Activated CD4-positive, alpha-beta T cell treated with anti-CD3 and anti-CD28 coated beads for 24 hours (primary cell): ENCODE measurements around the gene MED13L.

Experiments used
- DNase-seq, 2 donors: peaks; one replicate each; pipeline ENCODE4 v3.0.0-alpha.2; 2020; ENCODE audit warnings: low read depth in 2 of 2

The MED13L gene

GRCh38 chr12:115973968-115974724 lies 303.3 kb downstream of the MED13L start:
- DNase-seq: no peak

DNA sequence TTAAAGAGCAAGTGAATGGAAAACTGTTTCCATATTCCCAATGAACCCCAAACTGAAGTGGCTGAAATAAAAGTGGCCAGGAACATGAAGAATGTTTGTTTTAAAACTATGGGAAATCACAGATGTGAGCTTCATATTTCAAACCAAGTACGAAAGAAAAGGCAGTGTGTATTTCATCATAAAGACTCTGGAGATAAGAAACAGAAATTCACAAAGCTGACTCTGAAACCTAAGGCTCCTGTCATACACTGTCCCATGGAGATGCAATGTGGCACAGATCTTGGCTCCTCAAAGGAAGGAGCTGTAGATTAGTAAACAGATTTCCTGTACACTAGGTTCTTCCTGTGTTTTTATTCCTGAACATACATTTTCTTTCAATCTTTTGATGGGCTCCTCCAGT lies 304.4 kb downstream of the MED13L start:
- no peak for DNase-seq

- DNase-seq: no peak
These were observed 305.3 kb downstream of the MED13L start for GRCh38 chr12:115972241-115972640.

DNA sequence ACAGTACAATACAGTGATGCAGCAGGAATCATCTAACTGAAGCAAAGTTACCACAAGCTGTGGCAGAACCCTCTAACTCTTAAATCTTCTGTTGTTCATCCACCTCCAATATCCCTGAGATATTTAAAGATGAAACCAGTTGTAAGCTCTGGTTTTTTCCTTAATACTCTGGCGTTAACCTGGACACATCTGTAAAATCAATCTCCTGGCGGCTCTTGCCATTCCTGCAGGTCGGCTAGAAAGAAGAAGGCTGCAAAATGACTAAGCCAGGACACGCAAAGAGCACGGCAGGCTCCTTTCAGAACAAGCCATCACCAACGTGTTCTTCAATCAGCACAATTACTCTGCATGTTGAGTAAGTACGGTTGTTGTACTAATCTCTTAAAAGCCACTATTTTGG lies 309.3 kb downstream of the MED13L start:
- no peak for DNase-seq

DNA sequence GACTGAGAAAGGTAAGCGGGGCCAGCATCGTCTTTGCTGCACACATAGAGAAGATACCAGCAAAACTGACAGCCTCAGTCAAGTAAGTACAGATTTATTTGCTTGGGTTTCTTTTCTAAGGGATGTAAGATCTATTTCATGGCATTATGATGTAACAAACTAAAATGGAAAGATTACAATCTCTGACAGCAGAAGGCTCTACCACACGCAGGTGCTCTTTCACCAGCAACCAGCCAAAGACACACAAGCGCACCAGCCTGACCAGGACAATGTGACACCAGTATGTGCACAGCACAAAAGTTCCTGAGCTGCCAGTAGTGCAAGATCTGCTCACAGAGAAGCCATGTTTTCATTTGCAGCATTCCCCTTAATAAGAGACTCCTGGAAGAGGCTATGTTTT lies 311.1 kb downstream of the MED13L start:
- no peak for DNase-seq

GRCh38 chr12:115964626-115965025 lies 312.9 kb downstream of the MED13L start:
- no peak for DNase-seq

DNA sequence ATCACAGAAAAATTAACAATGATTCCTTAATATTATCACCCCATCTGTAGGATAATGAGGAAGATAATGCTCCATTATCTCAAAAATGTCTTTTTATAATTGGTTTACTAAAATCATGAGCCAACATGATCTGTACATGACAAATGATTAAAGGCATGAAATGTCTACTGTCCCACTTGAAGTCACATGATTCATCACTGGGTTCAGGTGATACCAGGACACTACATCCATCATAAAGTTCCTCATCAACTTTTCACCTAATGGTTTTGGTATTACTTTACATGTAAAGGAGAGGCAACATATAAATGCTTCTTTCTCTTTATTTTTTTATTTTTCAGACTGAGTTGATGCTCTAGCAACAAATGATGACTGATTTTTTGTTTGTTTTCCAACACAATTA lies 313.3 kb downstream of the MED13L start:
- DNase-seq: no peak

GRCh38 chr12:115962216-115962615 lies 315.3 kb downstream of the MED13L start:
- no peak for DNase-seq

DNA sequence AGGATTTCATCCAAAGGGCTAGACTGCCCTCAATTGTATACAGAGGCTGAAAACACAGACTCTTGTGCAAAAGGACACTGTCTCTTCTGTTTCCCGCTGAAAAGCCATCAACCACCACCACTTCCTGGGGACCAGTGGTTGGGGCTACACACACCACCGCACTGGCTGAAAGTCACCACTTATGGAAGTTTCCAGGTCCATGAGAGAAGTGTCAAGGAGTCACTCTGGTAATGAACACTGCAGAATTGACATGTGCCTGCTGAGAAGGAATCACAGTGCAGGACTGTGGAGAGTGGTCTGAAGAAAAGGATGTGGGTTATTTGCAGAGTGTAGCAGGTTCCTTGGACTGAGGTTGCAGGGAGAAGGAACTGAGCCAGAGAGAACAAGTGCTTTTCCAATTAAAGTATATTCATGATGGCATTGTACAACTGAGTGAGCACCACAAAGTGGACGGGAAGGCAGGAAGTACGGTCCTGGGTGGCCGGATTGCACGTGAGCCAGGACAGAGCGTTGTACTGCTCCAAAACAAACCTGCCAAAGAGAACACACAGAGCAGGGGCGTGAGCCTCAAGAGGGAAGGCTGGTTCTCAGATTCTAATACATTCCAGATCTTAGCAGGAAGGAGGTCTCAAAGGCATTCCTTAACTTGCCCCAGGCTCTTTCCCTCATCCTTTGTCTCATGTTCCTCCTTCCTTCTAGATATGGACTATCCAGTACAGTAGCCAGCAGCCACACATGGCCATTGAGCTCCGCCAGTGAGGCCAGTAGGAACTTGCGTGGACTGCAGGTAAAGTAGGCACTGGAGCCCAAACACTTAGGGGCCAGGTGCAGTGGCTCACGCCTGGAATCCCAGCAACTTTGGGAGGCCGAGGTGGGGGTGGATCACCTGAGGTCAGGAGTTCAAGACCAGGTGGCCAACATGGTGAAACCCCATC lies 316.4 kb downstream of the MED13L start:
- DNase-seq: no peak

- no peak for DNase-seq
These were observed 319.7 kb downstream of the MED13L start for GRCh38 chr12:115957686-115958290.

- DNase-seq: no peak
These were observed 320.8 kb downstream of the MED13L start for GRCh38 chr12:115956659-115957058.

GRCh38 chr12:115956236-115956635 lies 321.3 kb downstream of the MED13L start:
- no peak for DNase-seq

- DNase-seq: no peak
These were observed 324.0 kb downstream of the MED13L start for GRCh38 chr12:115953450-115953849.

DNA sequence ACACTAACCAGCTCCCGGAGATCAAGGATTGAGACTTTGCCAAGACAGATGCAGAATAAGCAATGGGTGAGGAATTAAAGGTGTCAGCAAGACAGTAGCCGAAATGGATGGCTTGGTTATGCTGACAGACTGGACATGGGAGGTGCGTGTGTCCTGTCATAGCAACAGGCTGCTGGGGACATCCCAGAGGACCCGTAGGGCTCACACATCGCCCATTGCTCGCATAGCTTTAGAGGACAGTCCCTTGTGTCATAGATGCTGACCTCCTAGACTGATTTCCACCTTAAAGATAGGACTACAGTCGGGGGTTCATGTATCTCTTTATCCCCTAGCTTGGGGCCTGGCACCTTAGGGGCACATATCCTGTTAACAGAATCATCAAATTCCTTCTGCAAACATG lies 324.5 kb downstream of the MED13L start:
- DNase-seq: no peak

GRCh38 chr12:115950959-115951358 lies 326.5 kb downstream of the MED13L start:
- no peak for DNase-seq

GRCh38 chr12:115949675-115950074 lies 327.8 kb downstream of the MED13L start:
- no peak for DNase-seq

DNA sequence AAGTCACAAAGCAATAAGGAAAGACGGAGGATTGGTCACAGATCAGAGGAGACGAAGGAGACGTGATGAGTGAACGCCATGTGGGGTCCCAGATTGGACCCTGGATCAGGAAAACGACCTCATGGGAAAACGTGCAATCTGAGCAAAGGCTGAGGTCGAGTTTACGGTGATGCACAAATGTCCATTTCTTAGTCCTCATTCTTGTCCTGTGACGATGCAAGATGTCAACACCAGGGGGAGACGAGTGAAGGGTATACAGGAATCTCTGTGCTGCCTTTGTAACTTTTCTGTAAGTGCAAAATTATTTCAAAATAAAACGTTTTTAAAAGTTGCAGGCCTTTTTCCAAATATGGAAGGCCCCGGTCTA lies 329.8 kb downstream of the MED13L start:
- no peak for DNase-seq

DNA sequence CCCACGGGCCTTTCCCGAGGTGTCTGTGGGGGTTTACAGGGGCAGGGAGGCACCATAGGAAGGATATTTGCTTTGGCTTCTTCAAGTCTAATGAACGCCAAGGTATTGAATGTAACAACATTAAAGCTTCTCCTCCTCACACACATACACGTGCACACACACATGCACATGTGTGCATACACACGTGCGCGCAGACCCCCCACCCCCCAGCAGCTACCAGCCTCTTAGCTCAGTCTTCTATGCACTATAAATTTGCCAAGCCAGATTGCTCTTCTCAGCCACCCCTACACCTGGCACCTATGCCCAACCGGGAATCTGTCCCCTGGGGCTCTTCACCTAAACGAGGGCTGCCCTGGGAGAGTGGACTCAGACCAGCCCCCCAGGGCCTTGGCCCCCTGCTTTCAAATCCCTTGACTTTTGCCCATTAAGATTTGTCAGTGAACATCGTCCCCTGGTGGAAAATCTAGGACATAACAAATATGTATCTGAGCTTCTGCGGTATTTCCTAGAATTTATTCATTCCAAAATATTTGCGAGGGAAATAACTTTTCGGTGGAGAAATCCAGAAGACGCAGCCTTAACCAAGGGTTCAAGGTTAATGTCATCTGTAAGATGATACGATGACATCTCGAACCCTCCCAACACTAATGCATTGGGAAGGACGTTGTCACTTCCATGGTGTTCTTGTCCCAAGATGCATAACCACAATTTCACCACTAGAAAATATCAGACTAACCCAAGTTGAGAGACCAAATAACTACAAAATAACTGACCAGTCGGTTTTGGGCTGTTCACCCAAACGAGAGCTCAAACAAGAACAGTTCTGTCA lies 330.4 kb downstream of the MED13L start:
- DNase-seq: no peak

DNA sequence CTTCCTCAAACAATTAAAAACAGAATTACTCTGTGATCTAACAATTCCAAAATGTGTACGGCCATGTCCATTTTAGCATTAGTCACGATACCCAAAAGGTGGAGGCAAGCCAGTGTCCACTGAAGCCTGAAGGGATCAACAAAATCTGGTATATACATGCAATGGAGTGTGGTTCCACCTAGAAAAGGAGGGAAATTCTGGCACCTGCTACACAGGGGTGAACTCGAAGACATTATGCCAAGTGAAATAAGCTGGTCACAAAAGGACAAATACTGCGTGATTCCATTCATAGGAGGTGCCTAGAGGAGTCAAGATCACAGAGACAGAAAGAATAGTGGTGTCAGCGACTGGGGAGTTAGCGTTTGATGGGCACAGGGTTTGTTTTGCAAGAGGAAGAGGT lies 331.4 kb downstream of the MED13L start:
- no peak for DNase-seq

- no peak for DNase-seq
These were observed 332.0 kb downstream of the MED13L start for GRCh38 chr12:115945491-115945885.

DNA sequence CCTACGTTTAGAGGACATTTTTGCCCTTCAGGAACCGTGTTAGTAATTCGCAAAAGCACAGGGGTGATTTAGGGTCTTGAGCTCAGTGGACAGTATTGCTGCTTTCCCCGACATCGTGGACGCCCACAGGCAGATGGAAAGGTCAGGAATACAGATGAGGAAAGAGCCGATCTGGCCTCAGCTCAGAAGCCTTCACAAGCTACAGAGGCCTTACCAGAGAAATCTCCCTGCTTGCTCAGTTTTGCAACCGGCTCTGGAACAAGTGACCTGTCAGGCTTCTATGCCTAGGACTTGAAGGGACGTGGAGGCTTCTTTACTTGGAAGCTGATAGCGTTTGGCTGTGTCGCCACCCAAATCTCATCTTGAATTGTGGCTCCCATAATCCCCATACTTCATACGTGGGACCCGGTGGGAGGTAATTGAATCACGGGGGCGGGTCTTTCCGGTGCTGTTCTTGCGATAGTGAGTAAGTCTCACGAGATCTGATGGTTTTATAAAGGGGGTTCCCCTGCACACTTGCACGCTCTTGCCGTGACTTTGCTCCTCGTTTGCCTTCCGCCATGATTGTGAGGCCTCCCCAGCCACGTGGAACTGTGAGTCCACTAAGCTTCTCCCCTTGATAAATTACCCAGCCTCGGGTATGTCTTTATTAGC lies 332.5 kb downstream of the MED13L start:
- no peak for DNase-seq
